CD4-positive, alpha-beta T cell (primary cell): ENCODE data around the gene DDX54. TPM values are rescaled to one million over a fixed set of nuclear protein-coding genes. Genes with fewer than 3 reads are reported as not detected.

Experiments
- ATAC-seq: fragments of 200-7000 bp; cut with Tn5 transposase; one replicate; pipeline ENCODE4 v1.10.0; 2022; ENCODE audit warnings: mild to moderate bottlenecking; ENCODE audit not compliant: poor library complexity
- CTCF ChIA-PET: fragments of 350-600 bp; sonication (Branson Sonifier 250); formaldehyde crosslinking; loops from one replicate; lab custom pipeline; 2021; ENCODE audit warnings: antibody characterized with exemption, inconsistent platforms; lab: Charles Lee
- POLR2A ChIA-PET: fragments of 350-600 bp; sonication (Branson Sonifier 250); formaldehyde crosslinking; loops from one replicate; lab custom pipeline; 2021; ENCODE audit warnings: antibody characterized with exemption, inconsistent platforms; lab: Charles Lee
- DNase-seq, 14 experiments: peaks; one replicate each; pipeline ENCODE4 v3.0.0-alpha.2; 2013 to 2020; ENCODE audit warnings: mixed read lengths in 2 of 14
- H3K27ac ChIP-seq, 2 donors: one replicate each; pipeline versions ENCODE4 v1.5.1 to v1.7.0; 2013; ENCODE audit warnings: low read length in 2 of 2, low read depth in 1 of 2, mild to moderate bottlenecking in 1 of 2
- H3K27me3 ChIP-seq, 2 experiments: 1 replicate in 1 of 2; 2 replicates in 1 of 2; pipeline versions ENCODE4 v1.6.1 to v1.7.0; 2013; ENCODE audit warnings: low read length in 2 of 2, control low read depth in 1 of 2, mild to moderate bottlenecking in 1 of 2, moderate library complexity in 1 of 2; ENCODE audit not compliant: insufficient read depth in 2 of 2, control insufficient read depth in 1 of 2
- H3K36me3 ChIP-seq: one replicate; pipeline ENCODE4 v1.6.1; 2013; ENCODE audit warnings: low read length, control low read depth; ENCODE audit not compliant: insufficient read depth
- H3K4me1 ChIP-seq: one replicate; pipeline ENCODE4 v1.6.1; 2013; ENCODE audit warnings: low read length, control low read depth; ENCODE audit not compliant: insufficient read depth
- H3K4me3 ChIP-seq: one replicate; pipeline ENCODE4 v1.5.1; 2013; ENCODE audit warnings: mild to moderate bottlenecking, low read length, moderate library complexity
- H3K9me3 ChIP-seq, 2 experiments: 1 replicate in 1 of 2; 2 replicates in 1 of 2; pipeline versions ENCODE4 v1.6.1 to v1.7.0; 2013; ENCODE audit warnings: low read length in 2 of 2, mild to moderate bottlenecking in 2 of 2, control low read depth in 1 of 2, moderate library complexity in 1 of 2; ENCODE audit not compliant: control insufficient read depth in 1 of 2, insufficient read depth in 1 of 2
- H3K27ac Mint-ChIP-seq: one replicate; pipeline ENCODE4 v1.8.0; 2020; ENCODE audit warnings: mixed read lengths
- H3K27me3 Mint-ChIP-seq: one replicate; pipeline ENCODE4 v1.8.0; 2021; ENCODE audit warnings: mixed read lengths
- H3K36me3 Mint-ChIP-seq: one replicate; pipeline ENCODE4 v1.8.0; 2021; ENCODE audit warnings: low read depth, mixed read lengths
- H3K4me1 Mint-ChIP-seq: one replicate; pipeline ENCODE4 v1.8.0; 2021; ENCODE audit warnings: low read depth, mixed read lengths
- H3K4me3 Mint-ChIP-seq: one replicate; pipeline ENCODE4 v1.8.0; 2020; ENCODE audit warnings: mild to moderate bottlenecking, mixed read lengths
- H3K9me3 Mint-ChIP-seq: one replicate; pipeline ENCODE4 v1.8.0; 2020; ENCODE audit warnings: mixed read lengths
- CTCF ChIP-seq: fragments of 200-600 bp; IDR thresholded peaks from one replicate; pipeline ENCODE4 v1.8.0; 2022; ENCODE audit warnings: antibody characterized with exemption, mild to moderate bottlenecking
- intact Hi-C, 2 experiments: fragments of 100-400 bp; cut with DNase I in 1 of 2; cut with micrococcal nuclease in 1 of 2; formaldehyde crosslinking; loops; one replicate each; pipeline versions ENCODE4 v1.15.1 to v1.9.0; 2023 to 2025; cut with DNase I, micrococcal nuclease
- total RNA-seq, 174 experiments: library from RNA in 2 of 174; stranded (reverse) in 2 of 174; gene quantifications; one replicate each; pipeline ENCODE4 v1.2.3 and lab custom pipeline; 2021 to 2026

Gene DDX54
- total RNA-seq, 2 experiments from 2014 or later = 56.8 to 61.1 TPM

GRCh38 chr12:113113397-113113796, 71.9 kb downstream of the DDX54 start:
- DNase-seq (no peak), ATAC-seq (no peak)
- POLR2A ChIA-PET = no interaction called here
- no peaks in the 10 kb centered on the region for H3K36me3 ChIP-seq
- no peaks in the 10 kb centered on the region for H3K9me3 ChIP-seq
- peaks cover 14% of the 10 kb centered on the region for H3K4me1 ChIP-seq
- no peaks in the 10 kb centered on the region for H3K9me3 Mint-ChIP-seq
- H3K27me3 Mint-ChIP-seq = no peaks in the 10 kb centered on the region
- no peak overlapping the region for H3K27ac Mint-ChIP-seq
- no peak overlapping the region for H3K4me3 ChIP-seq
- CTCF ChIA-PET = no interaction called here
- intact Hi-C loops = no loop called here
- no peak overlapping the region for H3K4me3 Mint-ChIP-seq
- no peaks in the 10 kb centered on the region for H3K27me3 ChIP-seq
- H3K4me1 Mint-ChIP-seq = peaks cover 11% of the 10 kb centered on the region
- no peaks in the 10 kb centered on the region for H3K36me3 Mint-ChIP-seq
- no peak for TF ChIP-seq CTCF
- no peak overlapping the region for H3K27ac ChIP-seq

GRCh38 chr12:113112043-113112899, 73.0 kb downstream of the DDX54 start:
- intact Hi-C loops = no loop called here
- H3K4me3 Mint-ChIP-seq = no peak overlapping the region
- Histone ChIP-seq H3K4me3 (no peak overlapping the region), H3K9me3 (no peaks in the 10 kb centered on the region), H3K4me1 (peaks cover 14% of the 10 kb centered on the region), H3K36me3 (no peaks in the 10 kb centered on the region), H3K27ac (no peak overlapping the region), H3K27me3 (no peaks in the 10 kb centered on the region)
- no peaks in the 10 kb centered on the region for H3K36me3 Mint-ChIP-seq
- no peaks in the 10 kb centered on the region for H3K9me3 Mint-ChIP-seq
- H3K27me3 Mint-ChIP-seq = no peaks in the 10 kb centered on the region
- no peak for ATAC-seq
- ChIA-PET POLR2A (no interaction called here), CTCF (no interaction called here)
- no peak for TF ChIP-seq CTCF
- no peak overlapping the region for H3K27ac Mint-ChIP-seq
- H3K4me1 Mint-ChIP-seq = peaks cover 11% of the 10 kb centered on the region
- no peak for DNase-seq

- Histone ChIP-seq H3K27ac (no peak overlapping the region), H3K9me3 (no peaks in the 10 kb centered on the region), H3K4me3 (no peak overlapping the region), H3K36me3 (no peaks in the 10 kb centered on the region), H3K27me3 (no peaks in the 10 kb centered on the region), H3K4me1 (peaks cover 14% of the 10 kb centered on the region)
- intact Hi-C loops = loop anchor here in 1 of 2 experiments (2.0 kb wide), 1 partner anchor 48 kb away; no protein-coding TSS in a partner anchor
- H3K27ac Mint-ChIP-seq = no peak overlapping the region
- no peaks in the 10 kb centered on the region for H3K36me3 Mint-ChIP-seq
- no peaks in the 10 kb centered on the region for H3K27me3 Mint-ChIP-seq
- TF ChIP-seq CTCF = no peak
- ChIA-PET CTCF (no interaction called here), POLR2A (no interaction called here)
- ATAC-seq (no peak), DNase-seq (no peak)
- no peaks in the 10 kb centered on the region for H3K9me3 Mint-ChIP-seq
- H3K4me3 Mint-ChIP-seq = no peak overlapping the region
- H3K4me1 Mint-ChIP-seq = peaks cover 11% of the 10 kb centered on the region
Observed at GRCh38 chr12:113111247-113111646, 74.0 kb downstream of the DDX54 start.
